Frontal cortex (tissue), 4 donors: ENCODE results near the gene GSTO2. TPM values are rescaled to one million over a fixed set of nuclear protein-coding genes. Genes with fewer than 3 reads are reported as not detected.

Experiments
- DNase-seq, 2 donors: peaks; one replicate each; pipeline ENCODE4 v3.0.0; 2012; ENCODE audit warnings: low spot score in 2 of 2
- FAIRE-seq: peaks from 2 replicates; lab custom pipeline; 2012; peaks lifted over from hg19 to GRCh38; lab: Jason Lieb, UNC
- total RNA-seq: library from RNA; depleted of rRNA; stranded (reverse); fragments of >200 nt; gene quantifications from one replicate; pipeline ENCODE4 v1.2.3, GENCODE V29; 2014
- donor health status: control.
- donor health status: control.
- donor health status: control.

The GSTO2 gene
- total RNA-seq, 1 donor from 2014 or later: 2.4 TPM

DNA sequence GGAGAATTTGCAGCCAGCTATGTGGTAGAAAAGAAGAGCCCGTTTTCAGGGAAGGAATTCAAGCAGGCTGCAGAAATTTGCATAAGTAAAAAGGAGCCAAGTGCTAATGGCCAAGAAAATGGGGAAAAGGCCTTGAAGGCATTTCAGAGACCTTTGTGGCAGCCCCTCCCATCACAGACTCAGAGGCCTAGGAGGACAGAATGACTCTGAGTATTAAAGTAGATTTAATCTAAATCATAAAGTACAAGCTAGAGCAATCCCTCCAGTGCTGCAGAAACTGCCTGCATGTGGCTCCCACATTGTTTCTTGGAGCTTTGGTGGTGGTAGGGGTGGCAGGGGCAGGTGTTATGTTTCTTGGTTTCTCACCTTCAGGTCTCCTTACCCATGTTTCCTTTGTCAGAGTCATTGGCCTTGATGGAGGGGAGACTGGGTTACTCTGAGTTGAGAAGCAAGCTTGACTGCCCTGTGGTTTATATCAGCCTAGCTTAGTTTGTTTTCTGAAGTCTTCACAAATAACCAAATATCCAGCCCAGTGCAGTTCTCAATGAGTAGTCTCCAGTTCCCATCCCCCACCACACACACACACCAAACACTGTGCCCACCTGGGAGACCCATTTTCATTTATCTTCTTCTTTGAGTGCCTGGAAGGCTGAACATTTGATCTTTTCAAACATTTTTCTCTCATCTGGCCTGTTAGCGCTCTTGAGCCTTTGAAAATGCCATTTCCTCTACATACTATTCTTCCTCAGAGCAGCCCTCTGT is 34.8 kb downstream of the GSTO2 start:
- FAIRE-seq (no peak), DNase-seq (no peak)

DNA sequence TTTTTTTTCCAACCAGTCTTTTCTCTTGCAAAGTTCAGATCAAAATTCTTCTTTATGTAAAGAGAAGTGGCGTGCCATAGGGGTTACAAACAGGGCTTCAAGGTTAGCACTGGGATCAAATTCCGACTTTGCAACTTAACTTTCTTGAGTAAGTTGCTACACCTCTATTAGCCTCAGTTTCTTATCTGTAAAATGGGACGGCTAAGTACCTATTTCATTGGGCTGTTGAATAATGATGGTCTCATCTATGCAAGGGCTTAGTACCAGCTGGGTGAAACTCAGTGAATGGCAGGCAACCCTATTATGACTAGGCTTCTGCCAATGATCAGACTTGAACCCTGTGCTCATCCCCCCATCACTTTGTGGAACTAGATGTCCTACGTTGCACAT is 35.4 kb downstream of the GSTO2 start:
- FAIRE-seq: no peak
- DNase-seq: no peak

- DNase-seq (no peak), FAIRE-seq (no peak)
Observed at GRCh38 chr10:104304927-104305326, 35.9 kb downstream of the GSTO2 start.

DNA sequence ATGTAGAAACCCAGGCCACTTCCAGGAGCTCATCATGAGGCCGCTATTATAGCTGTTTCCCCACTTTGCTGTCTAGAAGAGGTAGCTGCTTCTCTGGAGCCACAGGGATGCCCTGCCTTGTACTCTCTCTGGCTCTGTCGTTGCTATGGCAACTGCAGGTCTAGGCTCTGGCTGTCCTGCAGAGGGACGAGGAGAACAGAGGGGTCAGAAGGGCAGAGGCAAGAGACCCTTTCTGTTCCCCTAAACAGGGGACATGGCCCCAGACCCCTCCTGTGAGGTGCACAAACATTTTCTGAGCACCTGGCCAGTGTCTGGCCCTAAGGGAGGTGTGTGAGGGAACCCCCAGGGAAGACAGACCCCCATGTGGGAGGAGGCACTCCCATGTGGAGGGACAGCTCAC is 37.9 kb downstream of the GSTO2 start:
- FAIRE-seq: no peak
- no peak for DNase-seq

DNA sequence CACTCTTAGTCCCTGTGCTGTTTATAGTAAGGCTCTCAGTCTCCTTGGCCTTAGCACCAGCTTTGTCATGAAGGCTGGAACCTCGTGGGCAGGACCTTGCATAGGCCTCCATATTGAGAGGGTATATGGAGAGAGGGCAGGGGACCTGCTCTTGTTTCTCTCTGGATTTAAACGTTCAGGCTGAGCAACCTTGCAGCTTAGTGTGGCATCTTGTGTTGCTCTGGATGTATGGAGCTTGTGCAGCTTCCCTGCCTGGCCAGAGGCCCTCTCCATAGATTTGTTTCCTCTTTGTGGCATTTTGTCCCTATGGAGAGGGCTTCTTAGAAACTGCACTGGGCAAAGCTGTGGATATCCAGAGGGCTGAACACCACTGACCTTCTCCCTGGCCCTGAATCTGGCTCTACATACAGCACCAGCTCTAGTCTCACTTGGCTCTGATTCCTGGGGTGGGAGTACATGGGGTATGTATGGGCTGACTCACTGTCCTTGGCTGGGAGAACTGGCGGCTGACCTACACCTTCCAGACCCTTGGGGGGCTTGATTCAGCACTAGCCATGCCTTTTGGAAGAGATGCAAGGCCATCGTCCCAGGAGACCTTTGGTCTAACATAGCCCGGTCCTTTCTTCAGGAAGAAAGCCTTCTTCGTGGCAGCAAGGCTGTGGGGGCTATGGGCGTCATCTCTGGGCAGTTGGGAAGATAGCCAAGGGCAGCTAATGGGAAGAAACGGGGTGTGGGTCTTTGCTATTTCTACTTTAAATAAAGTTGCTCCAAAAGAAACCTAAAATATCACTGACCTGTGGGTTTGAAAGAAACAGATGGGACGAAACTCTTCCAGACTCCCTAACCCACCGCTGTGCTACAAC is 38.8 kb downstream of the GSTO2 start:
- FAIRE-seq (no peak), DNase-seq (no peak)

GRCh38 chr10:104308439-104308903 is 39.5 kb downstream of the GSTO2 start:
- DNase-seq (no peak), FAIRE-seq (no peak)

DNA sequence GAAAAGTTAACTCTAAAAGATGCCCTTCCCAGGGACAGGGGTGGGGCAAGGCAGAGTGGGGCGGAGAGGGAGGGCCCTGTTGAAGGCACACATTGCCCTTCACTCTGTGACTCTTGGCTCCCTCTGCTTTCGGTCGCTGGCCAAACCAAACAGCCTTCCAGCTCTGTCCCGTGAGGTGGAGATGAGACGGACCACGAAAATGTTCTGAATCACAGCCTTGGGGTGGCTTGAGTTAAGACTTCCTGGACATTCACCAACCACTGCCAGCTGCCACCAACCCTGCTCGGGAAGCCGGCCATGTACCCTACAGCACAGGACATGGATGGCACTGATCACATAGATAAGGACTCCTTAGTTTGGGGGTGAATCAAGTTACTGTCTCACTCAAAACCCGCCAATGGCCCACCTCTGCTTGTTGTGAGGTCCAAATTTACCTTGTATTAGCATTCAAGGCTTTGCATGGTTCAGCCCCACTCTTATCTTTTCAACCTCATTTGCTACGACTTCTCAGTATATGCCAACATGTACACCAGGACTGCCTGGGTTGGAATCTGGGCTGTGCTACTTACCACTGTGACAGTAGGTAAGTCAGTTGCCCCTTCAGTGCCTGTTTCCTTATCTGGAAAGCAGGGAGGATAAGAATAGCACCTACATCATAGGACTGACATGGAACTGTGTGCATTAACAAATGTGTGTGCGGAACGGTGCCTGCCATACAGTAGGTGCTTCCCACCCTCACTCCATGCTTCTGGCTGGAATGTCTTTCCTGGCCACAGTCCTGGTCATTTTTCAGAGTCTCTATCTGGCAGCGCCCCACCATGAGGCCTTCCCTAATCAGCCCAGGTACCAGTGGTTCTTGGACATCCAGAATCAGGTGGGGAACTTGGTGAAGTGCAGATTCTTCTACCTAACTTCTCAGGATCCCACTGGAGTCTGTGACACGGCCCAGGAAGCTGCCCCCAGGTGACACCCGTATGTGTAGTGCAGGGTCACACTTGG is 41.3 kb downstream of the GSTO2 start:
- FAIRE-seq (no peak), DNase-seq (no peak)

DNA sequence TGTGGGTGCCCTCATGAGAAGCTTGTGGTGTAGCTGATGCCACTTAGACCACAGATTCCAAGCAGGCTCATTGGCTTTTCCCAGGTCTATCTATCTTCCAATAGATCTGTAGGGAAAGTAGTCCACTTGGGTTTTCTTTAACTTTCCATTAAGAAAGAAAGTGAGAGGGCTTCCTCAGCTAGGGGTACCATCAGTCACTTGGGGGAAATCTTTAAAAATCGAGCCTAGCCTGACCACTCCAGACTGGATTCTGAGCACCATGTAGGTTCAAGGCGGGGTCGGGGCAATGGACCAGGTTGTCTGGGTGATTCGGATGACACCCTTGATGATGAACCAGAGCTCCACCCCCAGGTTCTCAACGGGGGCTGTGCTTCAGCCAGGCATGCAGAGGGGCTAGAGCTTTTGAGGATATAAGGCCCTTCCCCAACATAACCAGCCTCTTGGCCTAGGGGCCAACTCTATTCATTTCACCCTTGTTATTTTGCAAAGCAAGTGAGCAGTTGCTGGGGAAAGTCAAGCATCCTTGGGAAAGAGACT is 42.3 kb downstream of the GSTO2 start:
- no peak for FAIRE-seq
- DNase-seq: no peak

GRCh38 chr10:104314591-104315485 is 45.9 kb downstream of the GSTO2 start:
- no peak for FAIRE-seq
- DNase-seq: no peak

- no peak for DNase-seq
- FAIRE-seq: no peak
Observed at GRCh38 chr10:104315486-104315921, 46.5 kb downstream of the GSTO2 start.

DNA sequence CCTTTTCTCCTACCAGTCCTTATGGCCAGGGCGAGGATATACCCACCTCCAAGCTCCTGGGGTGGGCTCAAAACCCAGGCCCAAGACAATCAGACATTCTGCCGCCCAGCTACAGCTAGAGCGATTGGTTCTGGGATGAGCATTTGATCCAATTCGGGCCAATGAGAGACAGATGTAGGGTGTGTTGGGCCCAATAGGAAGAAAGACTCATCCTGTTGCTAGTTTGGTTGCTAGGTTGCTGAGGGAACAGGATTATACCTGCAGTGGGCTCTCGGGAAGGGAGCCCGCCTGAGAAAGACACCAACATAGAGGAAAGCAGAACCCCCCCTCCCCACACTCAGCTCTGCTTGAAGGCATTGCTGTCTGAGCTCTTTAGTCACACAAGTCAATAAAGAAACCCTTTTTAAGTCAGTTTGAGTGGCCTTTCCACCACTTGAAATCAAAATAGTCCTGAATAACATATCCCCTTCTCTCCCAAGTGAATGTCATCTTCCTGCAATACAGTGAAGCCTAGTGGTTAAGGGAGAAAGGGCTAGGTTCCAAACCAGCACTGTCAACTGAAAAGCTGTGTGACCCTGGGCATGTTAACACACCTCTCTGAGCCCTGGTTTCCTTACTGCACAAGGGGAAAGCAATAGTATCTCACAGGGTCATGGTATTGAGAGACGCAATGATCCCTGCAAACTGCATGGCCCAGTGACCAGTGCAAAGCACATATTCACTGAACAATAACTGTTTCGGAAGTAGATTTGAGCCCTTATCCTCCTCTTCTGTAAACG is 47.5 kb downstream of the GSTO2 start:
- no peak for DNase-seq
- FAIRE-seq: no peak

GRCh38 chr10:104317269-104317710 is 48.3 kb downstream of the GSTO2 start:
- no peak for FAIRE-seq

DNA sequence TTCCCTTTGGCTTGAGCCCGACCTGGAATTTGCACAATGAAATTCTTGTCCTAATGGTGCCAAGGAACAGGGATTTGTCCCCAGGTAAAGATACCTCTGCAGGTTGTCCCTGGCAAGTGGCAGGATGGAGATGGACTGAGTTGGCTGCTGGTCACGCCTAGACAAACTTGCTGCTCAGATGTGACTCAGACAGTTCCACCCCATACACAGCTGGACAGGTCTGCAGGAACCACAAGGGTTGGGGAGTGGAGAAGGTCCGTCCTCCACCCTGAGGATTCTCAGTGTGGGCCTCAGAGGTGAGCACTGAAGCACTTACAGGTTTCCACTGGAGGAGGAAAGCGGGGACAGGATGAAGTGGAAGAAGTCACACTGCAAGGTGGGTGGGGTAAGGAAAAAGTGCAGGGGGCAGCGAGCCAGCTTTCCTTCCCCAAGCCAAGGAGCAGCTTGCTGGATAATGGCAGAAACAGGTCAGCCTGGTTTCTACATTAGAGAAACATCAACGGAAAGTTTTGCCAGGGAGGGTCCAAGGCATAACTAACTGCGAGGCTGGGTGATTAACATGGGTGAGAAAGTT is 48.8 kb downstream of the GSTO2 start:
- DNase-seq: no peak
- no peak for FAIRE-seq

More at GRCh38 chr10:104317269-104317710, 48.3 kb downstream of the GSTO2 start:
- DNase-seq: no peak

DNA sequence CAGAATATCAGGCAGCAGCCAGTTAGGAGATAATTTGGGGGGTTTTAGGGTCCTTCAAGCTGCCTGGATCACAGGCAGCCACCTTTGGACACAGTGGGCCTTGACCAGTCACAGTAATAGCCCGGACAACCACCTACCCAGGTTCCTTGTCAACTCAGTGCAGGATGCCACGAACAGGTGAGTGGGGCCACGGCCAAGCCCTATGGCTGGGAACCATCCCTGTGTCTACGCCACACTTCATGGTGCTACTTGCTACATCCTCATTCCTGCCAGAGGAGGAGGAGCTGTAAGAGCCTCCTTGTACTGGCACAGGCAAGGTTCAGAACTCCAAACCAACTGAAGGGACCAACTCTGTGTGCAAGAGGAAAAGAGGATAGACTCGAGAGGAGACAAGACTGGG is 49.3 kb downstream of the GSTO2 start:
- DNase-seq (no peak), FAIRE-seq (no peak)

DNA sequence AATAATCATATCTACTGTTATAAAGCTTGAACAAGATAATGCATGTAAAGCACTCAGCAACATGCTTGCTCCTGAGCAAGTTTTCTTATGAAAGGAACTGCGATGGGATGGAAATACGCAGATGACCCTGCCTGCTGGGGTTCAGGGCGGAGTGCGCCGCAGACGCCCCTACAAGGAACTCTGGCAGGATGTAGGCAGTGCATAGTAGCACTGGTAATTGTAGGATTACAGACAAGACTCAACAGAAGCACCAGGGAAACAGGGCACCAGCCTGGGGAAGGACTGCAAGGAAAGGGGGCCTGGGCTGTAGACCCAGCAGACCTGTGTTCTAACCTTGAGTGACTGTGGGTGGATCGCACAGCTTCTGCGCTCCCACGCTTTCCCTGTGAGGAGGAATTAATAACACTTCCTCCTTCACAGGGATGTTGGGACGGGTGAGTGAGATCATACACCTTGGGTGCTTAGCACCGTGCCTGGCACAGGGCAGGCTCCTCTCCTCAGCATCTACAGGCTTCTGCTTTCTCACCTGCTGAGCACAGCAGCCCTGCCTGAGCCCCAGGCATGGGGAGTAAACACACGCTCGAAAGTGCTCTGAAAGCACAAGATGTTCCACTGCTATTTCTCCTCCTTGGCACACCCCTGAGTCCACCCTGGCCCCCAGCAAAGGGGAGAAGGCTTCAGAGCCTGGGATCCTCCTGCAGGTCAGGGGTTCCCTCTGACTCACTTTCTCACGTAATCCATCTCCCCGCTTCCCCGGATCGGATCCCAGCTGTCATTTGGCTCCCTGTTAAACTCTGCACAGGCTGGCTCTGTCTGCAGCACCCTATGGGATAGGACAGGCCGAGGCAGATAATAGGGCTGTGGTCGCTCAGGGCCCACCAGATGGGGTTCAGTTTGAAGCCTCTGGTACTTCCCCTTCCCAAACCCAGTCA is 50.1 kb downstream of the GSTO2 start:
- DNase-seq (no peak), FAIRE-seq (no peak)

DNA sequence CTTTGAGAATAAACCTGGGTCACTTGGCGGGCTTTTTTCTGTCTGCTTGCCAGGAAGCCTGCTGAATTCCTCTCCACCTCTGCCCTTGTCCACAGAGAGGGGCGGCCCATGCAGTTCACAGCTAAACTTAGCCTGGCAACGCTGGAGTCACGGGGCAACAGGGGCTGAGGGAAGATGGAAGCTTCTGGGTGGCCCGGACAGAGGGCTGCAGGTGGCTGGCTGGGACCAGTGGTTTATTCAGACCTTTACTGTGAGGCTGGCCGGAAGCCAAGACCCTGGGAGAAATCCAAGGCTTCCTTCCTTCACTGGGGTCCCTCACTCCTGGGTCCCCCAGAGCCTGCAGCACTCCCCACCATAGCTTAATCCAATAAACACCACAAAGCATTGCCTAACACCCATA is 52.2 kb downstream of the GSTO2 start:
- DNase-seq (no peak), FAIRE-seq (no peak)
